ENCODE measurements around the gene TNFRSF13B.
"Not testable (repeated sequence)": the region's sequence is repeated elsewhere in the genome, so short reads cannot be mapped to it uniquely, and the experiment has no call there.

DNA sequence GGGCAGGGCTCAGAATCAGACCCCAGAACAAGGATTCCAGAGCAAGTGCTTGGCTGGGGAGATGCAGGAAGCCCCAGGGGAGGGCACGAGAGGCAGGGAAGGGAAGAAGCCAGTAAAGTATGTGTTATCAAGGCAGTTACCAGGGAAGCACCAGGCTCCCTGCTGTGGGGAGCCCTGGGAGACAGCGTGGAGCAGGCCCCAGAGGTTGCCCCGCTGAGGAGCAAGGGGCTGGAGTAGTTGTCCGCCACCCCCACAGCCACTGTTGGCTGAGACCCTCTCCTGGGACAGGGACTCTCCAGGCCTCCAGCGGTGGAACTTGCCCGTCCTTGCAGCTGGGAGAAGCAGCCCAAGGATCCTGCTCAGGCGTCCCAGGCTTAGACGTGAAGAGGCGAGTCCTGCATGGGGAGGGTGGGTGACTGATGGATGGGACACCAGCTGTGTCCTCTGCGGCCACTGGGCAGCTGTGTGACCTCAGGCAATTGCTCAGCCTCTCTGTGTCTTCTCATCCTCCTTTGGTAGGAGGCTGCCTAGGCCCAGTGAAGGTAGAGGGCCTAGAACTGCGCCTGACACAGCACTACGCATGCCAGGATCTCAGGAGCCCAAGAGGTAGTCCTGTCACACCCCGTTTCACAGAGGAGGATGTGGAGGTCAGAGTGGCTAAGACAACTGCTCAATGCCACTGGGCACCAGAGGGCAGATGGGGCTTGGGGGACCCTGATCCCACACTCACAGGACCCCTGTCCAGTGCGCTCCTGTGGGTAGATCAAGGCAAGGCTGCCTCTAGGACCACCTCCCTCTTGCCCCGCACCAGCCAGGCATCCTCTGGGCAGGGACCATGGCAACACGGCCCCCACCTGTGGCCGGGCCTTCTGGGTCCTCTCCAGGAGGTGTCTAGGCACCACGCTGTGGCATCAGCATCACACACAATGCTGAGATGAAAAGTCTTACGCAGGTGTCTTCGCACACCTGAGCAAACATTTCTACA is 31.1 kb upstream of the TNFRSF13B start:
- TF ChIP-seq CTCF (conservative IDR thresholded peaks at IDR 0.05 in 1 of 2, IDR thresholded peaks at IDR 0.05 in 1 of 2; ENCODE audit: low read depth in 1 of 2, low read length in 2 of 2); EZH2 (IDR thresholded peaks at IDR 0.05; ENCODE audit: low read length, missing control alignments): not testable (repeated sequence)
